ENCODE data around the gene STRN. TPM values are rescaled to one million over a fixed set of nuclear protein-coding genes. Genes with fewer than 3 reads are reported as not detected.

The STRN gene
- total RNA-seq, 2 experiments from 2014 or later = 20.4 to 20.8 TPM

DNA sequence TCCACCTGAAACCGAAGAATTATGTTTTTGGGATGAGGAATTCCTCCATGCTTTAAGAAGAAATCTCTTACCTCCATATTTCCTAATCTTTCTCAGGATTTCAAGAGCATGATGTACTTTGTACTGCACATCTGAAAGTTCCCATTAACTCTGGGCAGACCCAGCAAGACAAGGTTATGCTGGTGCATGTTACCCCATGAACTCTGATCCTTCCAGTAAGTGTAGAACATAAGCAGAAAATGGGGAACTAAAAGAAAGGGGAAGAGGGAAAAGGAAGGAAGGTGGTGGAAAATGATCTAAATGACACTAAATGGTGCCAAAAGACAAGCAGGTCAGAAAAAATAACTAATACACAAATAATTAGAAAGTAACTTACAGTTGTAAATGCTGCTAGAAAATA is 50.7 kb downstream of the STRN start:
- DNase-seq (no peak), ATAC-seq (ENCODE audit: poor library complexity) (no peak)
- peaks cover 25% of the 10 kb centered on the region for H3K36me3 ChIP-seq (ENCODE audit: insufficient read depth, low read length)
- no peaks in the 10 kb centered on the region for H3K9me3 Mint-ChIP-seq
- POLR2A ChIA-PET = no interaction called here
- H3K4me1 Mint-ChIP-seq (ENCODE audit: low read depth) = peaks cover 5% of the 10 kb centered on the region
- no peak overlapping the region for H3K27ac Mint-ChIP-seq
- H3K36me3 Mint-ChIP-seq (ENCODE audit: low read depth) = peaks cover 13% of the 10 kb centered on the region
- intact Hi-C loops (cut with DNase I, micrococcal nuclease) = no loop called here
- no peak overlapping the region for H3K4me3 ChIP-seq (ENCODE audit: low read length)
- CTCF ChIA-PET = no interaction called here
- no peaks in the 10 kb centered on the region for H3K4me1 ChIP-seq (ENCODE audit: insufficient read depth, low read length)
- no peaks in the 10 kb centered on the region for H3K27me3 Mint-ChIP-seq
- no peaks in the 10 kb centered on the region for H3K9me3 ChIP-seq (ENCODE audit: control insufficient read depth in 1 of 2, insufficient read depth in 1 of 2, low read length in 2 of 2)
- no peak overlapping the region for H3K4me3 Mint-ChIP-seq
- no peaks in the 10 kb centered on the region for H3K27me3 ChIP-seq (ENCODE audit: control insufficient read depth in 1 of 2, insufficient read depth in 2 of 2, low read length in 2 of 2)
- H3K27ac ChIP-seq (ENCODE audit: low read depth in 1 of 2, low read length in 2 of 2) = no peak overlapping the region
- TF ChIP-seq, protein P1, sequence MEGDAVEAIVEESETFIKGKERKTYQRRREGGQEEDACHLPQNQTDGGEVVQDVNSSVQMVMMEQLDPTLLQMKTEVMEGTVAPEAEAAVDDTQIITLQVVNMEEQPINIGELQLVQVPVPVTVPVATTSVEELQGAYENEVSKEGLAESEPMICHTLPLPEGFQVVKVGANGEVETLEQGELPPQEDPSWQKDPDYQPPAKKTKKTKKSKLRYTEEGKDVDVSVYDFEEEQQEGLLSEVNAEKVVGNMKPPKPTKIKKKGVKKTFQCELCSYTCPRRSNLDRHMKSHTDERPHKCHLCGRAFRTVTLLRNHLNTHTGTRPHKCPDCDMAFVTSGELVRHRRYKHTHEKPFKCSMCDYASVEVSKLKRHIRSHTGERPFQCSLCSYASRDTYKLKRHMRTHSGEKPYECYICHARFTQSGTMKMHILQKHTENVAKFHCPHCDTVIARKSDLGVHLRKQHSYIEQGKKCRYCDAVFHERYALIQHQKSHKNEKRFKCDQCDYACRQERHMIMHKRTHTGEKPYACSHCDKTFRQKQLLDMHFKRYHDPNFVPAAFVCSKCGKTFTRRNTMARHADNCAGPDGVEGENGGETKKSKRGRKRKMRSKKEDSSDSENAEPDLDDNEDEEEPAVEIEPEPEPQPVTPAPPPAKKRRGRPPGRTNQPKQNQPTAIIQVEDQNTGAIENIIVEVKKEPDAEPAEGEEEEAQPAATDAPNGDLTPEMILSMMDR (IDR thresholded peaks at IDR 0.05) = no peak

DNA sequence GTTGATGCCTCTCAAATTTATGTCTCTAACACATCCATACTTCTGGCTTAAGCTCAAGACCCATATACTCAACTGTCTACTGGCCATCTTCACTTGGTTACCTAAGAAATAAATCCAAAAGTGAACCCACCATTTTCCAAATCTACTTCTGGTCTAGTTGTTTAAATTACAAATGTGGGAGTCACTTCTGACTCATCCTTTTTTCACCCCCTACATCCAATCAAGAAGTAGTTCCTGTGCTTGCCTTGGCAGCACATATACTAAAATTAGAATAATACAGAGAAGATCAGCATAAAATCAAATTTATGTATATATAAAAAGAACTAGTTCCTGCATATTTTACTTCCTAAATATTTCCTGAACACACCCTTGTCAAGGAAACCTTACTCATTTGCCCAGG is 53.6 kb downstream of the STRN start:
- no peaks in the 10 kb centered on the region for H3K9me3 Mint-ChIP-seq
- peaks cover 3% of the 10 kb centered on the region for H3K4me1 Mint-ChIP-seq (ENCODE audit: low read depth)
- Histone ChIP-seq H3K27ac (ENCODE audit: low read depth in 1 of 2, low read length in 2 of 2) (no peak overlapping the region), H3K4me1 (ENCODE audit: insufficient read depth, low read length) (no peaks in the 10 kb centered on the region), H3K9me3 (ENCODE audit: control insufficient read depth in 1 of 2, insufficient read depth in 1 of 2, low read length in 2 of 2) (no peaks in the 10 kb centered on the region), H3K27me3 (ENCODE audit: control insufficient read depth in 1 of 2, insufficient read depth in 2 of 2, low read length in 2 of 2) (no peaks in the 10 kb centered on the region), H3K36me3 (ENCODE audit: insufficient read depth, low read length) (peaks cover 25% of the 10 kb centered on the region), H3K4me3 (ENCODE audit: low read length) (no peak overlapping the region)
- ChIA-PET CTCF (no interaction called here), POLR2A (no interaction called here)
- H3K4me3 Mint-ChIP-seq = no peak overlapping the region
- H3K27me3 Mint-ChIP-seq = no peaks in the 10 kb centered on the region
- ATAC-seq (ENCODE audit: poor library complexity) (no peak), DNase-seq (no peak)
- intact Hi-C loops (cut with DNase I, micrococcal nuclease) = no loop called here
- TF ChIP-seq, protein P1 (IDR thresholded peaks at IDR 0.05) = no peak
- no peak overlapping the region for H3K27ac Mint-ChIP-seq
- H3K36me3 Mint-ChIP-seq (ENCODE audit: low read depth) = peaks cover 26% of the 10 kb centered on the region

DNA sequence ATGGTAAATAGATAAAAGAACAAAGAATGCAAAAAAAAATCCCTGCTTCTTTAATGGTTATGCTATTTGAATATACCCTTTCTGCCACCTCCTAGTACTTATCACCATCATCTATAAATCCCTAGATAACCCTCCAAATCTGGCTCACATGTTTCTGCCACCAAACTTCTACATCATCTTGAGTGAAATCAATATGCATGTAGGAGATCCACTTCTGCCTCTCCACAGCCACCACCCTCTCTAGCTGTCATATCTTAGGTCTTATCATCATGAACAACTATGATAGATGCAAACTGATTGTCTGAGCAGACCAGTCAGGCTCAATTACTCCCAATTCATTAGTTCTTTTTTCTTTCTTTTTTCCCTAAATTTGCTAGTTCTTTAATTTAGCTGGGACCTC is 55.3 kb downstream of the STRN start:
- TF ChIP-seq, protein P1 (IDR thresholded peaks at IDR 0.05) = no peak
- intact Hi-C loops (cut with DNase I, micrococcal nuclease) = no loop called here
- CTCF ChIA-PET = no interaction called here
- no peaks in the 10 kb centered on the region for H3K27me3 Mint-ChIP-seq
- H3K27ac Mint-ChIP-seq = no peak overlapping the region
- H3K27me3 ChIP-seq (ENCODE audit: control insufficient read depth in 1 of 2, insufficient read depth in 2 of 2, low read length in 2 of 2) = no peaks in the 10 kb centered on the region
- POLR2A ChIA-PET = no interaction called here
- peaks cover 3% of the 10 kb centered on the region for H3K4me1 Mint-ChIP-seq (ENCODE audit: low read depth)
- no peak for DNase-seq
- no peaks in the 10 kb centered on the region for H3K9me3 ChIP-seq (ENCODE audit: control insufficient read depth in 1 of 2, insufficient read depth in 1 of 2, low read length in 2 of 2)
- no peaks in the 10 kb centered on the region for H3K4me1 ChIP-seq (ENCODE audit: insufficient read depth, low read length)
- no peak overlapping the region for H3K4me3 Mint-ChIP-seq
- no peak overlapping the region for H3K4me3 ChIP-seq (ENCODE audit: low read length)
- peaks cover 28% of the 10 kb centered on the region for H3K36me3 Mint-ChIP-seq (ENCODE audit: low read depth)
- no peak overlapping the region for H3K27ac ChIP-seq (ENCODE audit: low read depth in 1 of 2, low read length in 2 of 2)
- H3K9me3 Mint-ChIP-seq = no peaks in the 10 kb centered on the region
- H3K36me3 ChIP-seq (ENCODE audit: insufficient read depth, low read length) = peaks cover 25% of the 10 kb centered on the region
- ATAC-seq (ENCODE audit: poor library complexity) = no peak

All from CD4-positive, alpha-beta T cell (primary cell).